Lung (tissue), 12 donors: ENCODE data around the gene RNF149. TPM values are rescaled to one million over a fixed set of nuclear protein-coding genes. Genes with fewer than 3 reads are reported as not detected.
A peak's percentile ranks its signal among the peaks of the same experiment; 100 is the strongest.

Experiments
- ATAC-seq: fragments of 200-7000 bp; cut with Tn5 transposase; one replicate; pipeline ENCODE4 v1.9.1; 2020; ENCODE audit warnings: moderate number of reproducible peaks; ENCODE audit not compliant: insufficient read depth, low FRiP score
- DNase-seq, 3 donors: peaks; one replicate each; pipeline ENCODE4 v3.0.0-alpha.2; 2013 to 2017
- H3K27ac ChIP-seq, 2 donors: one replicate each; pipeline ENCODE4 v1.5.1; 2013; ENCODE audit warnings: mild to moderate bottlenecking in 2 of 2, moderate library complexity in 2 of 2, control low read depth in 1 of 2, inconsistent platforms in 1 of 2, low read depth in 1 of 2, low read length in 1 of 2
- H3K27me3 ChIP-seq, 3 donors: one replicate each; pipeline ENCODE4 v1.5.1; 2013; ENCODE audit warnings: low read length in 2 of 3; ENCODE audit not compliant: control insufficient read depth in 3 of 3, insufficient read depth in 3 of 3
- H3K36me3 ChIP-seq, 4 donors: one replicate each; pipeline ENCODE4 v1.5.1; 2013; ENCODE audit warnings: low read length in 4 of 4, mild to moderate bottlenecking in 1 of 4, moderate library complexity in 1 of 4; ENCODE audit not compliant: control insufficient read depth in 4 of 4, insufficient read depth in 4 of 4
- H3K4me1 ChIP-seq, 5 donors: one replicate each; pipeline ENCODE4 v1.5.1; 2013; ENCODE audit warnings: low read length in 5 of 5, mild to moderate bottlenecking in 2 of 5, moderate library complexity in 1 of 5; ENCODE audit not compliant: control insufficient read depth in 5 of 5, insufficient read depth in 5 of 5
- H3K4me3 ChIP-seq: one replicate; pipeline ENCODE4 v1.5.1; 2013; ENCODE audit warnings: mild to moderate bottlenecking, control low read depth, moderate library complexity
- H3K9ac ChIP-seq, 2 donors: one replicate each; pipeline ENCODE4 v1.5.1; 2013; ENCODE audit warnings: low read length in 2 of 2, control low read depth in 1 of 2; ENCODE audit not compliant: insufficient read depth in 1 of 2
- H3K9me3 ChIP-seq, 4 donors: one replicate each; pipeline ENCODE4 v1.5.1; 2013; ENCODE audit warnings: low read length in 3 of 4, mild to moderate bottlenecking in 1 of 4, moderate library complexity in 1 of 4; ENCODE audit not compliant: control insufficient read depth in 4 of 4, insufficient read depth in 3 of 4
- WGBS, 2 donors: extraction: QIAGEN DNeasy Blood & Tissue Kit; methylation state at CpG; one replicate each; pipeline ENCODE4 v1.1.7; 2013; 5-methylcytosine and 5-hydroxymethylcytosine counted together
- polyA plus RNA-seq, 2 donors: library from polyadenylated mRNA; stranded (reverse); fragments of 200-250 nt; gene quantifications; one replicate each; pipeline ENCODE4 v1.2.1, GENCODE V29; 2013
- total RNA-seq, 2 donors: library from RNA; depleted of rRNA in 1 of 2; stranded (reverse); fragments of >200 nt in 1 of 2; gene quantifications; one replicate each; pipeline ENCODE4 v1.2.1, GENCODE V29; 2014 to 2021
- TF ChIP-seq, protein P1 (sequence below): IDR thresholded peaks from 2 replicates; pipeline ENCODE4 v1.5.1; 2012; ENCODE audit warnings: mild to moderate bottlenecking; ENCODE audit errors: control extremely low read depth, extremely low read depth
- donor health status: control.
- donor health status: control.
- donor health status: Bipolar disorder and iron deficiency.
- donor health status: healthy.
- donor health status: DM: yes; HTN: yes; CAD: no.

Gene RNF149
- total and polyA plus RNA-seq, 4 donors = 46.7 to 106 (median 93.4) TPM

DNA sequence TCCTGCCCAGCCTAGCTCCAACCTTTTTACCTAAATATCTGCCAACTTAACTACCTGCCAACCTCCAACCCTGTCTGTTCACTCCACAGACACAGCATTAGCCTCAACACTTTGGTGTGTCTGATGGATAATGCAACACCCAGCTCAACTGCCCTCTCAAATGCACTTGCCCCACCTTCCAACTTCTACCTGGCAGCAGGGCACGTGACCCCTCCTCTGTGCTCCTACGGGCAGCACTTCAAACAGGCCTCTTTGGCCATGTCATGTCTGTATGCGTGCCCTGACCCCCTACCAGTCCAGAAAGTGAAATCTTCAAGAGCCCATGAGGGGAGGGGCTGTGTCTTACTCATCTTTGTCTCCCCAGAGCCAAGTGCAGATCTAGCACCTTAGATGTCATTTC, 25.5 kb downstream of the RNF149 start:
- TF ChIP-seq, protein P1, sequence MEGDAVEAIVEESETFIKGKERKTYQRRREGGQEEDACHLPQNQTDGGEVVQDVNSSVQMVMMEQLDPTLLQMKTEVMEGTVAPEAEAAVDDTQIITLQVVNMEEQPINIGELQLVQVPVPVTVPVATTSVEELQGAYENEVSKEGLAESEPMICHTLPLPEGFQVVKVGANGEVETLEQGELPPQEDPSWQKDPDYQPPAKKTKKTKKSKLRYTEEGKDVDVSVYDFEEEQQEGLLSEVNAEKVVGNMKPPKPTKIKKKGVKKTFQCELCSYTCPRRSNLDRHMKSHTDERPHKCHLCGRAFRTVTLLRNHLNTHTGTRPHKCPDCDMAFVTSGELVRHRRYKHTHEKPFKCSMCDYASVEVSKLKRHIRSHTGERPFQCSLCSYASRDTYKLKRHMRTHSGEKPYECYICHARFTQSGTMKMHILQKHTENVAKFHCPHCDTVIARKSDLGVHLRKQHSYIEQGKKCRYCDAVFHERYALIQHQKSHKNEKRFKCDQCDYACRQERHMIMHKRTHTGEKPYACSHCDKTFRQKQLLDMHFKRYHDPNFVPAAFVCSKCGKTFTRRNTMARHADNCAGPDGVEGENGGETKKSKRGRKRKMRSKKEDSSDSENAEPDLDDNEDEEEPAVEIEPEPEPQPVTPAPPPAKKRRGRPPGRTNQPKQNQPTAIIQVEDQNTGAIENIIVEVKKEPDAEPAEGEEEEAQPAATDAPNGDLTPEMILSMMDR = no peak
- no peak for ATAC-seq
- peaks cover 24 to 45% (median 30%) of the 10 kb centered on the region in 4 donors for H3K36me3 ChIP-seq

DNA sequence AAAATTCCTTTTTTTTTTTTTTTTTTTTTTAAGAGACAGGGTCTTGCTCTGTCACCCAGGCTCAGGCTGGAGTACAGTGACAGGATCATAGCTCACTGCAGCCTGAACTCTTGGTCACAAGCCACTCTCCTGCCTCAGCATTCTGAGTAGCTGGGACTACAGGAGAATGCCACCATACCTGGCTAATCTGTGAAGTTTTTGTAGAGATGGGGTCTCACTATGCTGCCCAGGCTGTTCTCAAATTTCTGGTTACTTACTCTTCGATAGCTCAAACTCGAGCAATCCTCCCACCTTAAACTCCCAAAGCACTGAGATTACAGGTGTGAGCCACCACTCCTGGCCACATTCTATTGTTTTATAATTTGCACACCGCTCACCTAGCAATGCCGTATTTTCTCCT, 27.0 kb downstream of the RNF149 start:
- Histone ChIP-seq H3K27me3 (no peaks in the 10 kb centered on the region), H3K4me3 (no peak overlapping the region), H3K36me3 (peaks cover 21 to 38% (median 28%) of the 10 kb centered on the region in 4 donors), H3K4me1 (no peaks in the 10 kb centered on the region), H3K9ac (no peak overlapping the region), H3K9me3 (no peaks in the 10 kb centered on the region), H3K27ac (no peak overlapping the region)
- ATAC-seq (no peak), DNase-seq (no peak)
- TF ChIP-seq, protein P1 = no peak
- WGBS, 2 donors = 97 to 99% methylated on average over 4 of the region's 4 CpGs

More for the DNA sequence above, 25.5 kb downstream of the RNF149 start:
- Histone ChIP-seq H3K4me1 (no peaks in the 10 kb centered on the region), H3K4me3 (no peak overlapping the region), H3K27me3 (no peaks in the 10 kb centered on the region), H3K9ac (no peak overlapping the region), H3K9me3 (no peaks in the 10 kb centered on the region), H3K27ac (no peak overlapping the region)
- WGBS, 2 donors = 87% methylated on average over 3 of the region's 3 CpGs
- no peak for DNase-seq

DNA sequence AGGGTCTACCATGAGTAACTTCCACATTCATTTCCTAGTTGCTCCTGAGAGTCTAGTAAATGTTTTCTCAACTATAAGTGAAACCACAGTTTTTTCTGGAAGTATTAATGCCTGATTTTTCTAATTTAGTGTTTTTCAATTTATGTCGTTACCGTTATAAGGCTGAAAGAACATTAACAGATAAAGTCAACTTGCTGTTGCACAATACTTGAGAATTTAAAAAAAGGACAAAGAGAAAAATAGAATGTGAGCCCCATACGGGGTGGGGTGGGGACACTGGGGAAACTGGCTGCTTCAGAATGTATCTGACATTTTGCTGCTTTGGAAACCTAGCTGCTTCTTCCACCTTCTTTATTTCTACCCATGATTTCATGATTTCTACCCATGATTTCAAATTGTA, 29.6 kb downstream of the RNF149 start:
- TF ChIP-seq, protein P1 = no peak
- DNase-seq (no peak), ATAC-seq (no peak)
- Histone ChIP-seq H3K36me3 (peaks cover 23 to 35% (median 28%) of the 10 kb centered on the region in 4 donors), H3K4me3 (no peak overlapping the region), H3K9me3 (no peaks in the 10 kb centered on the region), H3K9ac (no peak overlapping the region), H3K27me3 (no peaks in the 10 kb centered on the region), H3K27ac (no peak overlapping the region), H3K4me1 (no peaks in the 10 kb centered on the region)
- 64 to 80% methylated on average over 3 of the region's 3 CpGs for whole genome bisulfite sequencing, 2 donors

DNA sequence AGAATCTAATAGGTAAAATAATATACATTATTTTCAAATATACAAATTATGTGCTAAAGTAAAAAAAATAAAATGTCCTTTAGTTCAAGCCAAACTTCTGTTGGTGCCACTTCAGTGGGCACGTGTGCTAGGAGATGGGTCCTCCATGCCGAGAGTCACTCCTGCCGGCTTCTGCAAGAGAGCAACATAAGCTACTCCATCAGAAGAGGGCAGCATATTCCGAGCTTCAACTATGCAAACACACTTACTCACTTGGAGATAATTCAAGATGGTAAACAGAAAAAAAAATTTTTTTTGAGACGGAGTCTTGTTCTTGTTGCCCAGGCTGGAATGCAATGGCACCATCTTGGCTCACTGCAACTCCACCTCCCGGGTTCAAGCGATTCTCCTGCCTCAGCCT, 31.4 kb downstream of the RNF149 start:
- DNase-seq = peak; percentile 21 to 68 (median 26)
- Histone ChIP-seq H3K4me1 (no peaks in the 10 kb centered on the region), H3K9ac (no peak overlapping the region), H3K4me3 (no peak overlapping the region), H3K27ac (no peak overlapping the region), H3K9me3 (no peaks in the 10 kb centered on the region), H3K36me3 (peaks cover 20 to 34% (median 28%) of the 10 kb centered on the region in 4 donors), H3K27me3 (no peaks in the 10 kb centered on the region)
- ATAC-seq = peak; percentile 85
- TF ChIP-seq, protein P1 = no peak
- WGBS, 2 donors = 67 to 88% methylated on average over 7 of the region's 7 CpGs
